Uterus (tissue), 2 donors: ENCODE data around the gene KRTAP10-12.

Experiments
- CTCF ChIP-seq, 4 experiments: fragments of 200-600 bp in 2 of 4; fragments of 450-650 bp in 2 of 4; sonication (generic) in 2 of 4; IDR thresholded peaks; one replicate each; pipeline ENCODE4 v1.5.1; 2016 to 2019; ENCODE audit warnings: antibody characterized with exemption in 4 of 4, mild to moderate bottlenecking in 2 of 4, moderate library complexity in 1 of 4
- POLR2A ChIP-seq, 2 donors: fragments of 450-650 bp; IDR thresholded peaks; one replicate each; pipeline ENCODE4 v1.6.1; 2016; ENCODE audit warnings: antibody characterized with exemption in 2 of 2, mild to moderate bottlenecking in 1 of 2, moderate library complexity in 1 of 2

GRCh38 chr21:44697811-44698734 is 1.1 kb downstream of the KRTAP10-12 start:
- TF ChIP-seq CTCF (IDR thresholded peaks at IDR 0.05): no peak
- no peak for TF ChIP-seq POLR2A (IDR thresholded peaks at IDR 0.05)
